HepG2 (cell line): ENCODE results near the gene HIBADH. TPM values are rescaled to one million over a fixed set of nuclear protein-coding genes. Genes with fewer than 3 reads are reported as not detected.
A peak's percentile ranks its signal among the peaks of the same experiment; 100 is the strongest.

Source experiments
- ATAC-seq: fragments of 200-7000 bp; cut with Tn5 transposase; 3 replicates; pipeline ENCODE4 v1.9.1; 2020; ENCODE audit warnings: mild to moderate bottlenecking, moderate library complexity
- BruUV-seq: library from RNA; stranded (reverse); fragments of 400-500 nt; replicated peaks from 2 replicates; lab custom pipeline; 2021; lab: Mats Ljungman, UMichigan
- CTCF ChIA-PET: fragments of 300-600 bp; formaldehyde crosslinking; extraction: SDS; loops from one replicate; lab custom pipeline; 2021; ENCODE audit warnings: low total read pairs, inconsistent platforms, low intra/inter-chr PET ratio; lab: Yijun Ruan, JAX
- POLR2A ChIA-PET: fragments of 350-600 bp; sonication (Branson Sonifier 250); formaldehyde crosslinking; loops from one replicate; lab custom pipeline; 2020; ENCODE audit warnings: antibody characterized with exemption, inconsistent platforms; lab: Yijun Ruan, JAX
- DNase-seq: peaks from one replicate; pipeline ENCODE4 v3.0.0-alpha.2; 2015; ENCODE audit warnings: low spot score
- FAIRE-seq: peaks from 3 replicates; lab custom pipeline; 2011; peaks lifted over from hg19 to GRCh38; lab: Jason Lieb, UNC
- H2AFZ ChIP-seq: one replicate; pipeline ENCODE4 v1.6.1; 2011; ENCODE audit warnings: low read length, inconsistent platforms
- H3K27ac ChIP-seq: fragments of 300-600 bp; 3 replicates; pipeline ENCODE4 v1.8.0; 2011; ENCODE audit warnings: mixed run types, mild to moderate bottlenecking, mixed read lengths, low read length, inconsistent platforms; ENCODE audit not compliant: insufficient read depth; ENCODE audit errors: extremely low read length
- H3K27me3 ChIP-seq, 2 experiments: fragments of 200-600 bp in 1 of 2; 2 replicates in 1 of 2; 3 replicates in 1 of 2; pipeline versions ENCODE4 v1.6.0 to v1.8.0; 2011; ENCODE audit warnings: low read length in 2 of 2, mild to moderate bottlenecking in 2 of 2, moderate library complexity in 2 of 2, inconsistent platforms in 1 of 2; ENCODE audit not compliant: insufficient read depth in 2 of 2, control insufficient read depth in 1 of 2
- H3K36me3 ChIP-seq, 2 experiments: fragments of 200-600 bp in 1 of 2; replicated peaks in 1 of 2; 2 replicates in 1 of 2; 3 replicates in 1 of 2; pipeline versions ENCODE4 v1.5.1 to v1.8.0; 2011; ENCODE audit warnings: low read length in 2 of 2, inconsistent platforms in 1 of 2; ENCODE audit not compliant: insufficient read depth in 2 of 2, control insufficient read depth in 1 of 2
- H3K4me1 ChIP-seq: 2 replicates; pipeline ENCODE4 v1.5.1; 2012; ENCODE audit warnings: low read length, inconsistent platforms; ENCODE audit not compliant: insufficient read depth
- H3K4me2 ChIP-seq: 2 replicates; pipeline ENCODE4 v1.6.0; 2011; ENCODE audit warnings: low read depth, low read length, inconsistent platforms
- H3K4me3 ChIP-seq, 3 experiments: fragments of 200-600 bp in 1 of 3; sonication (generic), shearing (Covaris generic) in 1 of 3; replicated peaks in 1 of 3; 2 replicates each; pipeline ENCODE4 v1.5.1; 2011 to 2016; ENCODE audit warnings: low read length in 3 of 3, inconsistent platforms in 2 of 3, low read depth in 2 of 3, mild to moderate bottlenecking in 2 of 3, control low read depth in 1 of 3, mixed read lengths in 1 of 3; ENCODE audit not compliant: insufficient read depth in 1 of 3
- H3K79me2 ChIP-seq: one replicate; pipeline ENCODE4 v1.6.1; 2011; ENCODE audit warnings: low read length, inconsistent platforms; ENCODE audit not compliant: insufficient read depth
- H3K9ac ChIP-seq: 2 replicates; pipeline ENCODE4 v1.6.0; 2011; ENCODE audit warnings: mild to moderate bottlenecking, low read depth, low read length, inconsistent platforms; ENCODE audit not compliant: insufficient read depth
- H3K9me3 ChIP-seq: 2 replicates; pipeline ENCODE4 v1.5.1; 2012; ENCODE audit warnings: mild to moderate bottlenecking, low read length
- H4K20me1 ChIP-seq: 2 replicates; pipeline ENCODE4 v1.6.0; 2011; ENCODE audit warnings: inconsistent platforms, mild to moderate bottlenecking, low read length, moderate library complexity; ENCODE audit not compliant: insufficient read depth
- ARID5B ChIP-seq: IDR thresholded peaks from 2 replicates; pipeline ENCODE4 v1.4.0; 2020; ENCODE audit warnings: mild to moderate bottlenecking, missing genetic modification reagents
- CHD4 ChIP-seq: fragments of 200-600 bp; sonication (generic); IDR thresholded peaks from 2 replicates; pipeline ENCODE4 v1.7.0; 2017; ENCODE audit warnings: mild to moderate bottlenecking, low read length, borderline replicate concordance
- HDAC2 ChIP-seq: sonication (generic); formaldehyde crosslinking; IDR thresholded peaks from 2 replicates; pipeline ENCODE4 v1.4.0; 2020; ENCODE audit warnings: missing genetic modification reagents
- NCOR1 ChIP-seq: fragments of 200-600 bp; sonication (generic); IDR thresholded peaks from 2 replicates; pipeline ENCODE4 v1.7.0; 2017; ENCODE audit warnings: antibody characterized with exemption, low read length, borderline replicate concordance
- NR2F2 ChIP-seq: IDR thresholded peaks from 2 replicates; pipeline ENCODE4 v1.6.1; 2012; ENCODE audit warnings: low read depth, inconsistent platforms, borderline replicate concordance
- POLR2AphosphoS2 ChIP-seq: IDR thresholded peaks from 2 replicates; pipeline ENCODE4 v1.6.1; 2011; ENCODE audit warnings: low read depth, low read length, improper control_type of control experiment
- RBFOX2 ChIP-seq: fragments of 200-400 bp; formaldehyde crosslinking; IDR thresholded peaks from 2 replicates; pipeline ENCODE4 v1.6.1; 2017; ENCODE audit warnings: low read depth, mild to moderate bottlenecking, low read length
- SOX5 ChIP-seq: IDR thresholded peaks from 2 replicates; pipeline ENCODE4 v1.6.1; 2016; ENCODE audit warnings: borderline replicate concordance
- ZNF652 ChIP-seq: IDR thresholded peaks from 2 replicates; pipeline ENCODE4 v1.6.1; 2016; ENCODE audit warnings: low read depth, borderline replicate concordance
- ZSCAN12 ChIP-seq: sonication (generic); formaldehyde crosslinking; IDR thresholded peaks from 2 replicates; pipeline ENCODE4 v1.9.0; 2021; ENCODE audit warnings: mild to moderate bottlenecking, missing genetic modification reagents
- WGBS: methylation state at CpG from one replicate; pipeline ENCODE4 v1.1.6; 2017; ENCODE audit warnings: low lambda C conversion rate; 5-methylcytosine and 5-hydroxymethylcytosine counted together
- in situ Hi-C: cut with HindIII; loops from 2 replicates; pipeline ENCODE4 v1.10.0; 2017; ENCODE audit warnings: low pct_unique_long_range_greater_than_20kb; ENCODE audit not compliant: extremely low pct_ligation_motif_present
- intact Hi-C: fragments of 100-400 bp; cut with micrococcal nuclease; formaldehyde crosslinking; loops from one replicate; pipeline ENCODE4 v1.10.0; 2022; ENCODE audit not compliant: unreplicated experiment
- polyA plus RNA-seq, 8 experiments: library from polyadenylated mRNA; depleted of rRNA in 3 of 8; stranded (reverse) in 7 of 8; unstranded in 1 of 8; fragments of >200 nt; fragmentation: Illumina TruSeq in 4 of 8; extraction: Trizol in 4 of 8; gene quantifications; 2 replicates each; pipeline versions ENCODE4 v1.2.1 to v1.2.3, GENCODE V29; 2011 to 2016; ENCODE audit warnings: low read depth in 4 of 8, missing spikeins in 1 of 8, mixed read lengths in 1 of 8; ENCODE audit not compliant: insufficient read depth in 1 of 8
- total RNA-seq, 5 experiments: library from RNA; depleted of rRNA; stranded (reverse); fragments of >200 nt; fragmentation: Illumina TruSeq; extraction: Trizol; gene quantifications; 2 replicates each; pipeline ENCODE4 v1.2.3, GENCODE V29; 2016; ENCODE audit warnings: low read depth in 1 of 5

HIBADH gene
- total and polyA plus RNA-seq, 2 of the 13 experiments (the other 11 are each of a cell fraction or from before 2014, with no cell fraction given) = 49.9 to 59.5 TPM

DNA sequence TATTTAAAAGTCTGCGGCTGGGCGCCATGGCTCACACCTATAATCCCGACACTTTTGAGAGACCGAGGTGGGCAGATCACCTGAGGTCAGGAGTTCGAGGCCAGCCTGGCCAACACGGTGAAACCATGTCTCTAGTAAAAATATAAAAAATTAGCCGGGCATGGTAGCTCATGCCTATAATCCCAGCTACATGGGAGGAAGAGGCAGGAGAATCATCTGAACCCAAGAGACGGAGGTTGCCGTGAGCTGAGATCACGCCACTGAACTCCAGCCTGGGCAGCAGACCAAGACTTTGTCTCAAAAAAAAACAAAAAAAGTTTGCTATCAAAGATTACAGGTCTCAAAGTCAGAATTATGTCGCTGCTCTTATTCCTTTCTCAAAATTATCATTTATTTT, 55.5 kb downstream of the HIBADH start:
- H3K9ac ChIP-seq = no peak overlapping the region
- POLR2A ChIA-PET = interaction anchor here (3.0 kb wide), 1 partner anchor 10 kb away, joined by 27 read pairs; no protein-coding TSS in a partner anchor
- DNase-seq (no peak), ATAC-seq (no peak), FAIRE-seq (no peak)
- CTCF ChIA-PET = no interaction called here
- intact Hi-C loops (loop anchor here (10.0 kb wide), 1 partner anchor 412 kb away; no protein-coding TSS in a partner anchor), in situ Hi-C loops (no loop called here)
- 79% methylated on average over 11 of the region's 11 CpGs for WGBS
- H3K27me3 ChIP-seq = no peaks in the 10 kb centered on the region
- no peaks in the 10 kb centered on the region for H3K79me2 ChIP-seq
- BruUV-seq = no TSS peak
- H3K9me3 ChIP-seq = no peaks in the 10 kb centered on the region
- H4K20me1 ChIP-seq = no peaks in the 10 kb centered on the region
- no peak overlapping the region for H3K4me3 ChIP-seq
- peaks cover 51% of the 10 kb centered on the region for H3K4me1 ChIP-seq
- TF ChIP-seq ZNF652 (CRISPR knock-in tag) (no peak), NCOR1 (0 out of 2 replicates have a peak, but pooled peaks have one; percentile 6), RBFOX2 (no peak), CHD4 (peak; percentile 79; the same call in 1 of the 2 replicates)
- H2AFZ ChIP-seq = no peak overlapping the region
- no peaks in the 10 kb centered on the region; a peak in 1 of 5 replicates for H3K36me3 ChIP-seq
- peak overlapping the region; percentile 70 for H3K27ac ChIP-seq
- peak overlapping the region; percentile 57; the same call in 1 of the 2 replicates for H3K4me2 ChIP-seq

- DNase-seq = peak; percentile 79
- TF ChIP-seq ARID5B (peak; percentile 7; the same call in 1 of the 2 replicates), ZSCAN12 (CRISPR knock-in tag) (no peak), NR2F2 (peak; percentile 33; the same call in 1 of the 2 replicates), SOX5 (CRISPR knock-in tag) (peak; percentile 62; the same call in 1 of the 2 replicates), POLR2AphosphoS2 (no peak), HDAC2 (CRISPR knock-in tag) (peak; percentile 8; the same call in 1 of the 2 replicates)
Observed at GRCh38 chr7:27606270-27607209, 56.1 kb downstream of the HIBADH start.

More at GRCh38 chr7:27606270-27607209, 56.1 kb downstream of the HIBADH start:
- Histone ChIP-seq H3K27me3 (no peaks in the 10 kb centered on the region), H3K27ac (peak overlapping the region; percentile 70), H3K4me1 (peaks cover 55% of the 10 kb centered on the region), H3K79me2 (no peaks in the 10 kb centered on the region), H4K20me1 (no peaks in the 10 kb centered on the region), H3K4me3 (peak overlapping the region in 2 of 3 experiments; percentile 9 to 38; a peak in 4 of 6 replicates), H3K9me3 (no peaks in the 10 kb centered on the region), H3K4me2 (peak overlapping the region; percentile 57), H3K36me3 (no peaks in the 10 kb centered on the region; a peak in 1 of 5 replicates), H3K9ac (peak overlapping the region; percentile 10; the same call in 1 of the 2 replicates), H2AFZ (no peak overlapping the region)
- intact Hi-C loops (loop anchor here (1.0 to 10.0 kb wide), 2 partner anchors 32 to 412 kb away; no protein-coding TSS in a partner anchor), in situ Hi-C loops (no loop called here)
- FAIRE-seq (peak; percentile 28), ATAC-seq (peak; percentile 83)
- ChIA-PET CTCF (no interaction called here), POLR2A (interaction anchor here (0.9 to 3.0 kb wide), 2 partner anchors 11 to 56 kb away, joined by 6 to 27 read pairs; partner anchors contain the start of gene HIBADH)
- no TSS peak for BruUV-seq
- 23% methylated on average over 4 of the region's 4 CpGs for WGBS
